ENCODE results near the gene PRKCQ. TPM values are rescaled to one million over a fixed set of nuclear protein-coding genes. Genes with fewer than 3 reads are reported as not detected.
A peak's percentile ranks its signal among the peaks of the same experiment; 100 is the strongest.

PRKCQ gene
- total RNA-seq, 1 experiment from 2014 or later = 12.1 TPM

- Mint-ChIP-seq H3K4me3 (peak overlapping the region; percentile 77 to 90), H3K27ac (0 out of 7 replicates have a peak overlapping the region, but pooled peaks of 1 of the 3 experiments have one; percentile 86)
Observed at GRCh38 chr10:6578795-6579182, 1.3 kb downstream of the PRKCQ start.

More at GRCh38 chr10:6578795-6579182, 1.3 kb downstream of the PRKCQ start:
- peaks cover 11% of the 10 kb centered on the region for H3K4me1 ChIP-seq (ENCODE audit: insufficient read depth, low read length)
- H2BK120ac ChIP-seq (ENCODE audit: low read depth, low read length, poor library complexity, severe bottlenecking) = no peak overlapping the region
- H3K4me1 Mint-ChIP-seq = peaks cover 39 to 43% of the 10 kb centered on the region in 2 experiments
- no peaks in the 10 kb centered on the region for H3K9me3 Mint-ChIP-seq
- H3K27me3 ChIP-seq (ENCODE audit: insufficient read depth, low read length) = no peaks in the 10 kb centered on the region
- H2BK15ac ChIP-seq (ENCODE audit: low read depth, low read length) = no peak overlapping the region
- no peak overlapping the region for H3T11ph ChIP-seq (ENCODE audit: low read length)
- H4K5ac ChIP-seq (ENCODE audit: insufficient read length, low read depth, low read length) = no peak overlapping the region
- no peak overlapping the region for H4K8ac ChIP-seq (replicated peaks; ENCODE audit: insufficient read length, low read depth, low read length)
- H3K23ac ChIP-seq (ENCODE audit: insufficient read length, low read depth, low read length) = no peak overlapping the region
- H3K27me3 Mint-ChIP-seq (ENCODE audit: low read depth) = peaks cover 17% of the 10 kb centered on the region
- no peak overlapping the region for H3K14ac ChIP-seq (ENCODE audit: insufficient read depth, low read length)
- no peaks in the 10 kb centered on the region for H3K79me1 ChIP-seq (ENCODE audit: insufficient read depth, low read depth, low read length, poor library complexity, severe bottlenecking)
- WGBS (ENCODE audit: extremely low coverage, insufficient read length, low lambda C conversion rate) = no CpG with 5 or more reads among the region's 8 CpGs
- H3K36me3 Mint-ChIP-seq (ENCODE audit: insufficient read depth in 1 of 3, low read depth in 3 of 3) = peaks cover 4 to 17% (median 17%) of the 10 kb centered on the region in 3 experiments; a peak in 5 of 7 replicates
- no peak overlapping the region for H2BK12ac ChIP-seq (ENCODE audit: insufficient read length, low read depth, low read length)
- no peak overlapping the region for H2BK20ac ChIP-seq (ENCODE audit: low read depth, low read length, poor library complexity, severe bottlenecking)
- no peak for TF ChIP-seq CTCF (conservative IDR thresholded peaks at IDR 0.05)
- H4K20me1 ChIP-seq (ENCODE audit: control insufficient read depth, insufficient read depth, insufficient read length) = no peaks in the 10 kb centered on the region
- no peak overlapping the region for H3K4ac ChIP-seq (ENCODE audit: low read depth, low read length)
- H2BK5ac ChIP-seq (ENCODE audit: insufficient read length, low read length) = no peak overlapping the region
- peaks cover 18% of the 10 kb centered on the region for H3K23me2 ChIP-seq (ENCODE audit: insufficient read length, low read depth, low read length, poor library complexity, severe bottlenecking)
- H3K9ac ChIP-seq (ENCODE audit: extremely low read depth, insufficient read length, low read length) = peak overlapping the region; percentile 20
- H3K27ac ChIP-seq (ENCODE audit: insufficient read length, low read depth, low read length) = no peak overlapping the region
- peaks cover 16% of the 10 kb centered on the region; the same call in 1 of the 2 replicates for H3K79me2 ChIP-seq (ENCODE audit: insufficient read depth, low read length)
- no peak overlapping the region for H3K56ac ChIP-seq (ENCODE audit: insufficient read length, low read depth, low read length)
- H4K91ac ChIP-seq (ENCODE audit: insufficient read length, low read depth, low read length) = no peak overlapping the region
- no peak for DNase-seq
- peak overlapping the region; percentile 96 for H3K4me2 ChIP-seq (ENCODE audit: insufficient read depth, insufficient read length, low read length)
- H2AK5ac ChIP-seq (ENCODE audit: insufficient read length, low read length) = no peak overlapping the region
- H3K9me3 ChIP-seq (ENCODE audit: control insufficient read depth, low read depth, low read length) = no peaks in the 10 kb centered on the region
- H2AFZ ChIP-seq (ENCODE audit: low read length) = no peak overlapping the region
- H3K18ac ChIP-seq (ENCODE audit: insufficient read length, low read depth, low read length) = peak overlapping the region; percentile 7
